Sigmoid colon (tissue), 7 donors: ENCODE measurements around the gene NCOR2. TPM values are rescaled to one million over a fixed set of nuclear protein-coding genes. Genes with fewer than 3 reads are reported as not detected.

Experiments
- DNase-seq: peaks from one replicate; pipeline ENCODE4 v3.0.0-alpha.2; 2019
- H3K27ac ChIP-seq, 4 donors: fragments of 200-600 bp; sonication (generic); one replicate each; pipeline ENCODE4 v1.5.1; 2016 to 2019; ENCODE audit warnings: mild to moderate bottlenecking in 1 of 4
- H3K27me3 ChIP-seq, 3 donors: fragments of 200-600 bp; sonication (generic); one replicate each; pipeline ENCODE4 v1.5.1; 2019; ENCODE audit warnings: mild to moderate bottlenecking in 1 of 3
- H3K36me3 ChIP-seq, 4 donors: fragments of 200-600 bp; sonication (generic); one replicate each; pipeline ENCODE4 v1.5.1; 2016 to 2019
- H3K4me1 ChIP-seq, 4 donors: fragments of 200-600 bp; sonication (generic); one replicate each; pipeline ENCODE4 v1.5.1; 2017 to 2019
- H3K4me3 ChIP-seq, 4 donors: fragments of 200-600 bp; sonication (generic); one replicate each; pipeline ENCODE4 v1.5.1; 2017 to 2019; ENCODE audit warnings: mild to moderate bottlenecking in 2 of 4, moderate library complexity in 1 of 4
- H3K9me3 ChIP-seq, 4 donors: fragments of 200-600 bp in 3 of 4; sonication (generic) in 3 of 4; one replicate each; pipeline versions ENCODE4 v1.5.1 to v1.6.1; 2013 to 2019
- CTCF ChIP-seq, 4 experiments: fragments of 450-650 bp in 3 of 4; fragments of 200-600 bp in 1 of 4; IDR thresholded peaks; one replicate each; pipeline ENCODE4 v1.5.1; 2016 to 2019; ENCODE audit warnings: antibody characterized with exemption in 4 of 4, mild to moderate bottlenecking in 3 of 4, moderate library complexity in 2 of 4
- EP300 ChIP-seq, 4 donors: sonication (generic); formaldehyde crosslinking; IDR thresholded peaks; one replicate each; pipeline ENCODE4 v1.6.1; 2017; ENCODE audit warnings: antibody characterized with exemption in 4 of 4
- POLR2A ChIP-seq, 2 donors: fragments of 450-650 bp; IDR thresholded peaks; one replicate each; pipeline ENCODE4 v1.6.1; 2016; ENCODE audit warnings: antibody characterized with exemption in 2 of 2, mild to moderate bottlenecking in 2 of 2, moderate library complexity in 2 of 2
- POLR2AphosphoS5 ChIP-seq, 4 donors: sonication (generic); formaldehyde crosslinking; IDR thresholded peaks; one replicate each; pipeline ENCODE4 v1.6.1; 2017; ENCODE audit warnings: antibody characterized with exemption in 4 of 4
- WGBS, 2 donors: extraction: QIAGEN DNeasy Blood & Tissue Kit; methylation state at CpG; one replicate each; pipeline ENCODE4 v1.1.7; 2013; 5-methylcytosine and 5-hydroxymethylcytosine counted together
- intact Hi-C: fragments of 100-400 bp; cut with DNase I; formaldehyde crosslinking; loops from one replicate; pipeline ENCODE4 v1.15.1; 2023
- polyA plus RNA-seq, 3 donors: library from polyadenylated mRNA; stranded (reverse); fragments of 200-250 nt; gene quantifications; one replicate each; pipeline ENCODE4 v1.2.3, GENCODE V29; 2013
- total RNA-seq, 4 donors: library from RNA; depleted of rRNA; stranded (reverse); fragments of >200 nt; gene quantifications; one replicate each; pipeline ENCODE4 v1.1.0, GENCODE V29; 2016
- donor health status: healthy with polysubstance abuse.
- donor health status: Bipolar disorder and iron deficiency.
- donor health status: healthy.

NCOR2 gene
- total and polyA plus RNA-seq, 7 donors: 18.6 to 134 (median 47.9) TPM

- Histone ChIP-seq H3K36me3 (no peaks in the 10 kb centered on the region), H3K27me3 (no peaks in the 10 kb centered on the region), H3K4me3 (peak overlapping the region; percentile 4 to 96 (median 56)), H3K9me3 (no peaks in the 10 kb centered on the region), H3K27ac (peak overlapping the region; percentile 91 to 100 (median 98)), H3K4me1 (peaks cover 0 to 56% (median 53%) of the 10 kb centered on the region in 4 donors)
- intact Hi-C loops: loop anchor here (1.0 to 5.0 kb wide), 4 partner anchors 111 to 201 kb away; no protein-coding TSS in a partner anchor
- TF ChIP-seq EP300 (IDR thresholded peaks at IDR 0.05) (peak in 2 of 4 donors; percentile 56 to 69), POLR2AphosphoS5 (IDR thresholded peaks at IDR 0.05) (peak; percentile 72 to 89 (median 85)), CTCF (IDR thresholded peaks at IDR 0.05) (no peak), POLR2A (IDR thresholded peaks at IDR 0.05) (no peak)
- DNase-seq: peak; percentile 98
- 2% methylated on average over 50 of the region's 50 CpGs for WGBS, 2 donors
Observed at GRCh38 chr12:124567673-124568373, 411 bp upstream of the NCOR2 start.

- peak overlapping the region; percentile 65 to 96 (median 90) for H3K4me3 ChIP-seq
- intact Hi-C loops: loop anchor here (1.0 to 5.0 kb wide), 4 partner anchors 47 to 199 kb away; no protein-coding TSS in a partner anchor
- H3K27ac ChIP-seq: peak overlapping the region; percentile 97 to 100 (median 99)
- H3K27me3 ChIP-seq: no peaks in the 10 kb centered on the region
- H3K9me3 ChIP-seq: no peaks in the 10 kb centered on the region
- peak; percentile 96 for DNase-seq
- TF ChIP-seq CTCF (IDR thresholded peaks at IDR 0.05) (no peak), EP300 (IDR thresholded peaks at IDR 0.05) (no peak), POLR2A (IDR thresholded peaks at IDR 0.05) (peak; percentile 60), POLR2AphosphoS5 (IDR thresholded peaks at IDR 0.05) (peak; percentile 58 to 85 (median 82))
- H3K36me3 ChIP-seq: no peaks in the 10 kb centered on the region
- peaks cover 0 to 70% (median 67%) of the 10 kb centered on the region in 4 donors for H3K4me1 ChIP-seq
- 0 to 1% methylated on average over 56 of the region's 56 CpGs for WGBS, 2 donors
Observed at GRCh38 chr12:124566161-124566996, 1.0 kb downstream of the NCOR2 start.

DNA sequence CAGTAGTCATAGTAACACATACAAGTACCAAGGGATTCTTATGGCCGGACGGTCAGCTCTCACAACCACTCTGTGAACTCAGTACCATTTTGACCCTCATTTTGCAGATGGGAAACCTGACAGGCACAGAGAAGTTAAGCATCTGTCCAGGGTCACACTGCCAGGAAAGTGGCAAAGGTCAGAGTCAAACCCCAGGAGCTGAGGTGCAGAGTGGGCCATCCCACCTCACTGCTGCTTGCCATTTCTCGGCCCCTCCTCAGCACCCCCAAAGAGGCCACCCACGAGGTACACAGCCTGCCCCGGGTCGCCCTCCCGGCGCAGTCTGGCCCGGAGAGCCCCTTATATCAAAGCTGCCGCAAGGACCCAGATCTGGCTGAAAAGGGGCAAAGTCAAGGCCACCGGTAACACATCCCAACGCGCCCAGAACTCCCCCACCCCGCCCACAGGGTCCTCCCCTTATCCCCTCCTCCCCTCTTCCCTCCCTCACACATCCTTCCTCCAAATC lies 1.7 kb downstream of the NCOR2 start:
- no peaks in the 10 kb centered on the region for H3K27me3 ChIP-seq
- no peaks in the 10 kb centered on the region for H3K36me3 ChIP-seq
- WGBS, 2 donors: 10% methylated on average over 14 of the region's 14 CpGs
- TF ChIP-seq EP300 (IDR thresholded peaks at IDR 0.05): no peak
- TF ChIP-seq POLR2AphosphoS5 (IDR thresholded peaks at IDR 0.05): no peak
- TF ChIP-seq CTCF (IDR thresholded peaks at IDR 0.05): no peak
- TF ChIP-seq POLR2A (IDR thresholded peaks at IDR 0.05): no peak
- intact Hi-C loops: loop anchor here (1.0 to 5.0 kb wide), 4 partner anchors 46 to 198 kb away; no protein-coding TSS in a partner anchor
- H3K4me3 ChIP-seq: peak overlapping the region; percentile 65 to 96 (median 90)
- peaks cover 0 to 77% (median 73%) of the 10 kb centered on the region in 4 donors for H3K4me1 ChIP-seq
- H3K9me3 ChIP-seq: no peaks in the 10 kb centered on the region
- no peak for DNase-seq
- H3K27ac ChIP-seq: peak overlapping the region; percentile 97 to 100 (median 99)

DNA sequence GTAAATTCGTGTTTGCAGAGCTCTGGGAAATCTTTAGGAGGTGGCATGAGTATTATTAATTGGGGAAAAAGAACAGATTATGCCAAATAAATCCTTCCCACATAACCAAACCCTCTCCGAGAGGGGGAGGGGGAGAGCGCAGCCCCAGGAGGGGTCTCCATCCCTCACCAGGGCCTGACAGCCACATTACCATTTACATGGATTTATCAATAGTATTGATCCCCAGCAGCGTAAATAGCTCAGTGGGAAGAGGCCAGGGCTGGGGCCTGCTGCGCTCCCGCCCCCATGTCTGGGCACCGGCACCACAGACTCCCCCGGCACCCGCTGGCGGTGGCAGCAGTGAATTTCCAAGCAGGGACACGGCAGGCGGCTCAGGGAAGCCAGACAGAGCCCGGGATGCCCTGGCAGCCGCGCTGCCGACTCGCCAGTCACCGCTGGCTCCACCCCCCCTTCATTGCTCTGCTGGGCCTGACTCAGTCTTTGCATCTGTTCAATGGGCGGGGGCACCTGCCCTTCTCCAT lies 2.4 kb downstream of the NCOR2 start:
- intact Hi-C loops: loop anchor here (5.0 kb wide), 3 partner anchors 108 to 198 kb away; no protein-coding TSS in a partner anchor
- peak overlapping the region; percentile 97 to 100 (median 99) for H3K27ac ChIP-seq
- no peaks in the 10 kb centered on the region for H3K9me3 ChIP-seq
- H3K27me3 ChIP-seq: no peaks in the 10 kb centered on the region
- no peaks in the 10 kb centered on the region for H3K36me3 ChIP-seq
- H3K4me1 ChIP-seq: peaks cover 0 to 82% (median 80%) of the 10 kb centered on the region in 4 donors
- no peak for DNase-seq
- 72 to 78% methylated on average over 19 of the region's 19 CpGs for WGBS, 2 donors
- TF ChIP-seq POLR2AphosphoS5 (IDR thresholded peaks at IDR 0.05) (peak in 2 of 4 donors; percentile 23 to 41), POLR2A (IDR thresholded peaks at IDR 0.05) (no peak), CTCF (IDR thresholded peaks at IDR 0.05) (no peak), EP300 (IDR thresholded peaks at IDR 0.05) (no peak)
- H3K4me3 ChIP-seq: peak overlapping the region in 3 of 4 donors; percentile 65 to 96 (median 86)
